UCSD-AML1 (cell line): ENCODE data around the gene SNX9.
"Not testable (repeated sequence)": the region's sequence is repeated elsewhere in the genome, so short reads cannot be mapped to it uniquely, and the experiment has no call there.

Experiments used
- DNase-seq: peaks from one replicate; lab custom pipeline; 2025; ENCODE audit not compliant: unreplicated experiment; lab: John Stamatoyannopoulos, UW

Gene SNX9

GRCh38 chr6:157880534-157880933, 57.5 kb downstream of the SNX9 start:
- DNase-seq = no peak

- DNase-seq = no peak
Measured at GRCh38 chr6:157881342-157881741, 58.3 kb downstream of the SNX9 start.

- DNase-seq = no peak
Measured at GRCh38 chr6:157884756-157885155, 61.7 kb downstream of the SNX9 start.

- no peak for DNase-seq
Measured at GRCh38 chr6:157885211-157885788, 62.3 kb downstream of the SNX9 start.

GRCh38 chr6:157885876-157886275, 62.8 kb downstream of the SNX9 start:
- DNase-seq = no peak

- DNase-seq = no peak
Measured at GRCh38 chr6:157887892-157888291, 64.8 kb downstream of the SNX9 start.

GRCh38 chr6:157891544-157892362, 68.7 kb downstream of the SNX9 start:
- DNase-seq = no peak

- DNase-seq = no peak
Measured at GRCh38 chr6:157892363-157892877, 69.4 kb downstream of the SNX9 start.

- DNase-seq = no peak
Measured at GRCh38 chr6:157893238-157893637, 70.2 kb downstream of the SNX9 start.

- DNase-seq = no peak
Measured at GRCh38 chr6:157895585-157895984, 72.5 kb downstream of the SNX9 start.

- DNase-seq = no peak
Measured at GRCh38 chr6:157896932-157897331, 73.9 kb downstream of the SNX9 start.

GRCh38 chr6:157898169-157898568, 75.1 kb downstream of the SNX9 start:
- DNase-seq = no peak

GRCh38 chr6:157898640-157899039, 75.6 kb downstream of the SNX9 start:
- DNase-seq = no peak

- DNase-seq = not testable (repeated sequence)
Measured at GRCh38 chr6:157900262-157900661, 77.2 kb downstream of the SNX9 start.

GRCh38 chr6:157900751-157901150, 77.7 kb downstream of the SNX9 start:
- DNase-seq = not testable (repeated sequence)

- no peak for DNase-seq
Measured at GRCh38 chr6:157904999-157905398, 82.0 kb downstream of the SNX9 start.

- no peak for DNase-seq
Measured at GRCh38 chr6:157905590-157906342, 82.7 kb downstream of the SNX9 start.

- DNase-seq = no peak
Measured at GRCh38 chr6:157906537-157907061, 83.6 kb downstream of the SNX9 start.

GRCh38 chr6:157907651-157908050, 84.6 kb downstream of the SNX9 start:
- DNase-seq = no peak

GRCh38 chr6:157908369-157909281, 85.6 kb downstream of the SNX9 start:
- no peak for DNase-seq
